Vagina (tissue), 2 donors: ENCODE measurements around the gene NKX3-2. TPM values are rescaled to one million over a fixed set of nuclear protein-coding genes. Genes with fewer than 3 reads are reported as not detected.

Experiments
- DNase-seq, 2 donors: peaks; one replicate each; pipeline ENCODE4 v3.0.0-alpha.2; 2017; ENCODE audit errors: extremely low spot score in 2 of 2
- H3K27ac ChIP-seq: fragments of 200-600 bp; sonication (generic); one replicate; pipeline ENCODE4 v1.5.1; 2019
- H3K27me3 ChIP-seq: fragments of 200-600 bp; sonication (generic); one replicate; pipeline ENCODE4 v1.5.1; 2019
- H3K36me3 ChIP-seq, 2 donors: fragments of 200-600 bp; sonication (generic); one replicate each; pipeline ENCODE4 v1.5.1; 2017 to 2019
- H3K4me1 ChIP-seq: fragments of 200-600 bp; sonication (generic); one replicate; pipeline ENCODE4 v1.5.1; 2019
- H3K4me3 ChIP-seq, 2 donors: fragments of 200-600 bp; sonication (generic); 1 replicate in 1 of 2; 2 replicates in 1 of 2; pipeline ENCODE4 v1.5.1; 2016 to 2019
- H3K9me3 ChIP-seq: fragments of 200-600 bp; sonication (generic); one replicate; pipeline ENCODE4 v1.5.1; 2019
- POLR2A ChIP-seq, 2 donors: fragments of 450-650 bp; IDR thresholded peaks; one replicate each; pipeline ENCODE4 v1.6.1; 2017; ENCODE audit warnings: antibody characterized with exemption in 2 of 2, mild to moderate bottlenecking in 2 of 2, moderate library complexity in 2 of 2
- POLR2AphosphoS5 ChIP-seq, 2 donors: sonication (generic); formaldehyde crosslinking; IDR thresholded peaks; one replicate each; pipeline ENCODE4 v1.9.0; 2017; ENCODE audit warnings: antibody characterized with exemption in 2 of 2, mild to moderate bottlenecking in 2 of 2, low read depth in 1 of 2; ENCODE audit not compliant: insufficient read depth in 1 of 2
- intact Hi-C: fragments of 100-400 bp; cut with DNase I; formaldehyde crosslinking; loops from one replicate; pipeline ENCODE4 v1.15.1; 2023
- total RNA-seq: library from RNA; depleted of rRNA; stranded (reverse); fragments of >200 nt; gene quantifications from one replicate; pipeline ENCODE4 v1.2.3, GENCODE V29; 2016
- TF ChIP-seq, protein P1 (sequence below), 3 experiments: fragments of 450-650 bp in 2 of 3; fragments of 200-600 bp in 1 of 3; sonication (generic) in 1 of 3; IDR thresholded peaks; one replicate each; pipeline ENCODE4 v1.5.1; 2017 to 2019; ENCODE audit warnings: antibody characterized with exemption in 3 of 3, mild to moderate bottlenecking in 2 of 3, moderate library complexity in 2 of 3

The NKX3-2 gene
- total RNA-seq: 2.9 TPM

DNA sequence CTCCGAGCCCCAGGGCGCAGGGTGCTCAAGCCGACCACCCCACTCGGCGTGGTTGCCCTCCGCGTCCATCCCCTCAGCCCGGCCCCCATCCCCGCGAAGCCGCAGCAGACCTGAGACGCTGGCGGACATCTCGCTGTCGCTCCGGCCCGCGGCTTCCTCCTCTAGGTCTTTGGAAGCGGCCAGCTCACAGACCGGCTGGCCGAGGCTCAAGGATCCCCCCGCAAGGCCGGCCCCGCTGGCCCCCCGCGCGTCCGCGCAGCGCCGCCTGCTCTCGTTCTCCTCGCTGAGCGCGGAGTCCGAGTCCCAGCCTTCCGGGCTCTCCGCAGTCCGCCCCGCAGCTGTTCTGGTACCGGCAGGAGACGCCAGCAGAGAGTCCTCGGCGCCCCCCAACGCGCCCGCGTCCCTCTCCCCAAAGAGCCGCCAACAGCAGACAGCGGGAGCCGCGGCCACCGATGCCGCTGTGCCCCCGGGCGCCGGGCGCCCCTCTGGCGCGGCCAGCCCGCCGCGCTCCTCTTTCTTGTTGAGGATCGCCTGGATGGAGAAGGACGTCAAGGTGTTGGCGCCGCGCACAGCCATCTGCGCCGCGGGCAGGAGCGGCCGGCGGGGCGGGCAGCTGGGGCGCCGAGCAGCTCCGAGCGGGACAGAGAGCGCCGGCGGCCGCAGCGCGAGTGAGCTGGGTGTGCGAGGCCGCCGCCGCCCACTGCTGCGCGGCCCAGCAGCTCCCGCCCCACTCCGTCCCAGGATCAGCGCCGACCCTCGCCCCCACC, at the start of gene NKX3-2:
TSS of gene NKX3-2 (minus strand) at position 670 of the 767 bp plus-strand sequence. CDS start at position 576, 94 bp downstream.
- TF ChIP-seq, protein P1, sequence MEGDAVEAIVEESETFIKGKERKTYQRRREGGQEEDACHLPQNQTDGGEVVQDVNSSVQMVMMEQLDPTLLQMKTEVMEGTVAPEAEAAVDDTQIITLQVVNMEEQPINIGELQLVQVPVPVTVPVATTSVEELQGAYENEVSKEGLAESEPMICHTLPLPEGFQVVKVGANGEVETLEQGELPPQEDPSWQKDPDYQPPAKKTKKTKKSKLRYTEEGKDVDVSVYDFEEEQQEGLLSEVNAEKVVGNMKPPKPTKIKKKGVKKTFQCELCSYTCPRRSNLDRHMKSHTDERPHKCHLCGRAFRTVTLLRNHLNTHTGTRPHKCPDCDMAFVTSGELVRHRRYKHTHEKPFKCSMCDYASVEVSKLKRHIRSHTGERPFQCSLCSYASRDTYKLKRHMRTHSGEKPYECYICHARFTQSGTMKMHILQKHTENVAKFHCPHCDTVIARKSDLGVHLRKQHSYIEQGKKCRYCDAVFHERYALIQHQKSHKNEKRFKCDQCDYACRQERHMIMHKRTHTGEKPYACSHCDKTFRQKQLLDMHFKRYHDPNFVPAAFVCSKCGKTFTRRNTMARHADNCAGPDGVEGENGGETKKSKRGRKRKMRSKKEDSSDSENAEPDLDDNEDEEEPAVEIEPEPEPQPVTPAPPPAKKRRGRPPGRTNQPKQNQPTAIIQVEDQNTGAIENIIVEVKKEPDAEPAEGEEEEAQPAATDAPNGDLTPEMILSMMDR (IDR thresholded peaks at IDR 0.05): no peak
- no peak for TF ChIP-seq POLR2A (IDR thresholded peaks at IDR 0.05)
- no peak for TF ChIP-seq POLR2AphosphoS5 (IDR thresholded peaks at IDR 0.05; ENCODE audit: insufficient read depth in 1 of 2, low read depth in 1 of 2)
- Histone ChIP-seq H3K27me3 (peaks cover 46% of the 10 kb centered on the region), H3K4me1 (peaks cover 60% of the 10 kb centered on the region), H3K4me3 (peak within 1 kb of the TSS; percentile 61 to 63), H3K36me3 (no peaks in the 10 kb centered on the region), H3K27ac (peak within 1 kb of the TSS; percentile 60), H3K9me3 (no peaks in the 10 kb centered on the region)
- intact Hi-C loops: loop anchor here (2.0 kb wide), 1 partner anchor 59 kb away; the partner anchor contains the start of gene RAB28
- DNase-seq: no peak

DNA sequence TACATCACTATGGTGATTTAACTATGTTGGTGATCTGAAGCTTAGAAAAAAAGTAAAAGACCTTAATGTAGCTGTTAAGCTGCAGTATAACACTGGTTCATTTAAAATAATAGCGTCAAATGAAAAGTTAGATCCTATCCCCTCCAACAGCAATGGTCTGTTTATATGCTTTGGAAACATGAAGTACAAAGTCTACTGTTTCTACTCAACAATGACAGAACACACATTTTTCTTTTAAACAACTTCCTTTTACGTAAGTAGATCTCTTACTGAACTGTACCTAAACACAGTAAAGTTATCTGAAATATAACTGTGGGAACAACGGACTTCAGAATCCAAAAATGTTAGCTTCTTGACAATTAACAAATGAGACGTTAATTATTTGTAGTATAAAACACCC, 47.9 kb upstream of the NKX3-2 start:
- Histone ChIP-seq H3K4me1 (no peaks in the 10 kb centered on the region), H3K4me3 (no peak overlapping the region), H3K27me3 (no peaks in the 10 kb centered on the region), H3K27ac (no peak overlapping the region), H3K36me3 (peaks cover 5 to 72% of the 10 kb centered on the region in 2 donors), H3K9me3 (no peaks in the 10 kb centered on the region)
- intact Hi-C loops: no loop called here
- TF ChIP-seq POLR2AphosphoS5 (IDR thresholded peaks at IDR 0.05; ENCODE audit: insufficient read depth in 1 of 2, low read depth in 1 of 2) (no peak), POLR2A (IDR thresholded peaks at IDR 0.05) (no peak)
- TF ChIP-seq, protein P1 (IDR thresholded peaks at IDR 0.05): no peak
- DNase-seq: no peak

DNA sequence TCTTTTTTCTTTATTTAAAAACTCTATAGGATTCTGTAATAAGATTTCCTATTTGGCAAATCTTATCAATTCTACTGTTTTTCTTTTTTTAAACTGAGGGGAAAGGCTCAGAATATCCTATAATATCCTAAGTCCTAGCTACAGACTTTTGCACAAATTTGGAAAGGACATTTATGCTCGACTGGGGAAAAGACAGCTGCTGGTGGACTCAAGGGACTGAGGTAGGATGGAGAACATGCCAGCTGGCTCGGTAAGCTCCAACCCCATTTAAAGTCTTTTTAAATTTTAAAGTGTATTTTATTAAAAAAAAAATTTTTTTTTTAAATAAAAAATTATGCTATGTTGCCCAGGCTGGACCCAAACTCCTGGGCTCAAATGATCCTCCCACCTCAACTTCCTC, 46.5 kb upstream of the NKX3-2 start:
- TF ChIP-seq, protein P1 (IDR thresholded peaks at IDR 0.05): no peak
- no peak for TF ChIP-seq POLR2AphosphoS5 (IDR thresholded peaks at IDR 0.05; ENCODE audit: insufficient read depth in 1 of 2, low read depth in 1 of 2)
- TF ChIP-seq POLR2A (IDR thresholded peaks at IDR 0.05): no peak
- intact Hi-C loops: no loop called here
- no peak overlapping the region for H3K27ac ChIP-seq
- H3K4me3 ChIP-seq: no peak overlapping the region
- no peaks in the 10 kb centered on the region for H3K4me1 ChIP-seq
- H3K9me3 ChIP-seq: no peaks in the 10 kb centered on the region
- no peak for DNase-seq
- no peaks in the 10 kb centered on the region for H3K27me3 ChIP-seq
- peaks cover 0 to 72% of the 10 kb centered on the region in 2 donors for H3K36me3 ChIP-seq

DNA sequence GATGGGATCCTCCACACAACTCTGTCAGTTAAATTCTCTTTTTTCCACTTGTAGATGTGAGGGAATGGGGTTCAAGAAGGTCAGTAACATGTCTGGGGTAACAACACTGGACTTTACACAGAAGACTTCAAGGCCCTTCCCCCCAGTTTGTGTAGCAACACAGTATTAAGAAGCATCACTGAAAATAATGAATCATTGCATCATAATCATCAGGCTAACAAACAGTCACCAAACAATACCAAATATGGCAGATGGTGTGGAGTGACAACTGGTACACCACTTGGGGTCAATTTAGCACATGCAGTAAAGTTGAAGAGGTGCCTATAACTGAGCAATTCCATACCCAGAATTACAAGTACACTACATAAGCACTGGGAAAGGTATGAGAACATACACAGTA, 44.6 kb upstream of the NKX3-2 start:
- no peak for DNase-seq
- intact Hi-C loops: no loop called here
- no peaks in the 10 kb centered on the region for H3K27me3 ChIP-seq
- H3K9me3 ChIP-seq: no peaks in the 10 kb centered on the region
- no peak overlapping the region for H3K4me3 ChIP-seq
- TF ChIP-seq POLR2AphosphoS5 (IDR thresholded peaks at IDR 0.05; ENCODE audit: insufficient read depth in 1 of 2, low read depth in 1 of 2) (no peak), POLR2A (IDR thresholded peaks at IDR 0.05) (no peak)
- TF ChIP-seq, protein P1 (IDR thresholded peaks at IDR 0.05): no peak
- no peaks in the 10 kb centered on the region for H3K4me1 ChIP-seq
- H3K36me3 ChIP-seq: peaks cover 0 to 70% of the 10 kb centered on the region in 2 donors
- H3K27ac ChIP-seq: no peak overlapping the region

DNA sequence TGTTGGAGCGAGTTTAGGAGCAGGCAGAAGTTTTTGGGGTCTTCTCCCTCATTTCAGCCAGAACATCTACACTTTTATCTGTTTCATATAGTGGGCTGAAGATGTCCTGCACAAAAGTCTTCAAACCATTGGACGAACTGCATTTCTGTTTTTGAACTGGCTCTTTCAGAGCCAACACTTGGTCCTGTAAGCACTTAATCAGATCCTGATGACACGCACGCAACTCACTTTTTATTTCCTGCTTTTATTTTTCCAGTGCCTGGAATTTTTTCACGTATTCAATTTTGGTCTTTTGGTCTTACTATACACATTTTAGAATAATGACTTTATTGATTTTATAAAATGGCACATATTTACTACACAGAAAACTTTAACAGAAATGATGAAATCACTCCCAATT, 40.2 kb upstream of the NKX3-2 start:
- intact Hi-C loops: no loop called here
- H3K36me3 ChIP-seq: peaks cover 0 to 71% of the 10 kb centered on the region in 2 donors
- TF ChIP-seq, protein P1 (IDR thresholded peaks at IDR 0.05): no peak
- TF ChIP-seq POLR2A (IDR thresholded peaks at IDR 0.05): no peak
- TF ChIP-seq POLR2AphosphoS5 (IDR thresholded peaks at IDR 0.05; ENCODE audit: insufficient read depth in 1 of 2, low read depth in 1 of 2): no peak
- DNase-seq: no peak
- no peaks in the 10 kb centered on the region for H3K27me3 ChIP-seq
- H3K9me3 ChIP-seq: no peaks in the 10 kb centered on the region
- H3K27ac ChIP-seq: no peak overlapping the region
- no peak overlapping the region for H3K4me3 ChIP-seq
- H3K4me1 ChIP-seq: no peaks in the 10 kb centered on the region
